Vein endothelial cell (primary cell): ENCODE data around the gene EVPLL. TPM values are rescaled to one million over a fixed set of nuclear protein-coding genes. Genes with fewer than 3 reads are reported as not detected.

Source experiments
- small RNA-seq: library from RNA; depleted of rRNA; stranded (forward); fragments of <200 nt; gene quantifications from one replicate; pipeline ENCODE3, GENCODE V24; 2012
- total RNA-seq: library from RNA; depleted of rRNA; stranded (reverse); fragments of >200 nt; gene quantifications from 2 replicates; pipeline ENCODE4 v1.2.3, GENCODE V29; 2012

The EVPLL gene
- total RNA-seq, result not detected in 2 replicates

DNA sequence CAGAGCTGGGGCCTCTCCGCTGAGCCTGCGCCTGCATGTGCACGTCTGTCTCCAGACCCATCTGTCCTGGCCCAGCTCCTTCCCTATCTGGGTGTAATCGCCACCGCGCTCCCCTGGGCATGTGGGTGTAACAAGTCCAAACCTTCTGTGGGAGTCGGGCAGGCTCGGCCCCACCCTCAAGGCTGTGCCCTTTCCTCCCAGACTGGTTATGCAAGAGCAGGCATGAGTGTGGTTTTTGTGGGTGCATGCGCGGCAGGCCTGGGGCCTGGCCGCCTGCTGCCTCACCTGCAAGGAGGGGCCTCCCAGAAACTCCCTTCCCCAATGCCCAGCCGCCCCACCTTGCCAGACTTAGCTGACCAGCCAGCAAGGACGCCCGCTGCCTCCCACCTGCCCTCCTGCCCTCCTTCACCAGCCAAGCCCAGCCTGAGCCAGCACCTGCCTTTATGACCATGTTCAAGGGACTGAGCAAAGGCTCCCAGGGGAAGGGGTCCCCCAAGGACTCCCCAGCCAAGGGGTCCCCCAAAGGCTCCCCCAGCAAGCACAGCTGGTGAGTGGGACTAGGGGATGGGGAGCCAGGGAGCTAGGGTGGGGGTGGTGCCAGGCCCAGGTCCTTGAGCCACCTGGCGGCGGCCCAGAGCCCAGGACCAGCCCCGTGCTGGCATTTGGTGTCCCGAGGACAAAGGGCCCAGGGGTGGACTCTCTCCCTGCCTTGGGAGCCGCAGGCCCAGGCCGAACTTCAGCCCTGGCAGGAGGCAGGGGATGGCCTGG, at the start of gene EVPLL:
EVPLL (plus strand) TSS at position 342 of the 768 bp plus-strand sequence. CDS start 3,160 bp downstream, outside the sequence.

GRCh38 chr17:18363101-18364049, 14.2 kb upstream of the EVPLL start, which contains the start of gene SHMT1:
SHMT1 (minus strand) TSS chr17:18363550; CDS start chr17:18355981, 7,569 bp downstream.

Small RNAs within 50 kb of the gene (small RNA-seq; reads per million reads assigned to genes)
- not detected for gene AL353997.5
- not detected for gene YWHAEP2

Other genes with a start within 250 kb of the EVPLL start
- gene ALKBH5, start 193.9 kb upstream of the EVPLL start, total RNA-seq, result 92.5 and 97.7 TPM in 2 replicates
- 38.1 and 43.4 TPM in 2 replicates for gene LLGL1, start 152.1 kb upstream of the EVPLL start, total RNA-seq
- gene FLII, start 119.0 kb upstream of the EVPLL start, total RNA-seq, result 285 and 320 TPM in 2 replicates
- 15.6 and 17.3 TPM in 2 replicates for gene MIEF2, start 117.1 kb upstream of the EVPLL start, total RNA-seq
- gene TOP3A, start 62.8 kb upstream of the EVPLL start, total RNA-seq, result 35.3 and 40.0 TPM in 2 replicates
- 24.4 and 24.5 TPM in 2 replicates for gene SMCR8, start 62.5 kb upstream of the EVPLL start, total RNA-seq
- gene SHMT1, start 14.2 kb upstream of the EVPLL start, total RNA-seq, result 9.5 and 22.4 TPM in 2 replicates
- gene LGALS9C, start 99.0 kb downstream of the EVPLL start, total RNA-seq, result not detected in 2 replicates